HL-60/S4 (cell line): ENCODE results near the gene CGRRF1.

Source experiments
- in situ Hi-C: fragments of 300-500 bp; cut with MboI; formaldehyde crosslinking; loops from 2 replicates; pipeline ENCODE4 v1.14.3; 2022; ENCODE audit warnings: low sequenced_read_pairs

The CGRRF1 gene, protein sequence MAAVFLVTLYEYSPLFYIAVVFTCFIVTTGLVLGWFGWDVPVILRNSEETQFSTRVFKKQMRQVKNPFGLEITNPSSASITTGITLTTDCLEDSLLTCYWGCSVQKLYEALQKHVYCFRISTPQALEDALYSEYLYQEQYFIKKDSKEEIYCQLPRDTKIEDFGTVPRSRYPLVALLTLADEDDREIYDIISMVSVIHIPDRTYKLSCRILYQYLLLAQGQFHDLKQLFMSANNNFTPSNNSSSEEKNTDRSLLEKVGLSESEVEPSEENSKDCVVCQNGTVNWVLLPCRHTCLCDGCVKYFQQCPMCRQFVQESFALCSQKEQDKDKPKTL

GRCh38 chr14:54509546-54510501 is at the start of gene CGRRF1:
TSS of gene CGRRF1 (plus strand) at chr14:54509906. CDS start at chr14:54509960, 54 bp downstream.
- in situ Hi-C loops: no loop called here

DNA sequence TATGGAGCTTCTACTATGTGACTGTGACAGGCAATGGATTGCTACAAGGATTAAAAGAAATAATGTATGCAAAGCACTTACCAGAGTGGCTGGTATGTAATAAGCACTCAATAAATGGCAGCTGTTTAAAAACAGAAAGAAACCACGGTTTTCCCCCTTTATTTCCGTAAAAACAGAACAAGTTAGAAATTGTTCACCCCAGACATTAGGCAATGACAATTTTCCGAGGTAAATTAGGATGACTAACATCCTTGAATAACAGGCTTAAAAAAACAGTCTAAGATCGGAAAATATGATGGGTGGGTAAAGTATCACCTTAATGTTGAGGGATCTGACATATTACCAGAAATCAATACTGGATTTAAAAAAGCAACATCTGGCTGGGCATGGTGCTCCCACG is 47.7 kb upstream of the CGRRF1 start:
- in situ Hi-C loops: no loop called here

- in situ Hi-C loops: no loop called here
Observed at GRCh38 chr14:54465654-54466053, 44.1 kb upstream of the CGRRF1 start.

GRCh38 chr14:54467280-54467679 is 42.4 kb upstream of the CGRRF1 start:
- in situ Hi-C loops: no loop called here

DNA sequence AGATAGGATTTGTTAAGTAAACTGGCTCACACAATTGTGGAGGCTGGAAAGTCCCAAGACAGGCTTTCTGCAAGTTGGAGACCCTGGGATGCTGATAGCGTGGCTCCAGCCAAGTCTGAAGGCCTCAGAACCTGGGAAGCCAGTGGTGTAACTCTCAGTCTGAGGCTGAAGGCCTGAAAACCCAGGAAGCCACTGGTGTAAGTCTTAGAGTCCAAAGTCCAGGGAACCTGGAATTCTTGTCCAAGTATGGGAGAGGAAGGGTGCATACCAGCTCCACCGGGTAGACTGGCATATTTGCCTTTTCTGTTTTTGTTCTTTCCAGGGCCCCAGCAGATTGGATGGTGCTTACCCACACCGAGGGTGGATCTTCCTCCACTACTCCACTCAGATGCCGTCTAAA is 39.0 kb upstream of the CGRRF1 start:
- in situ Hi-C loops: no loop called here

DNA sequence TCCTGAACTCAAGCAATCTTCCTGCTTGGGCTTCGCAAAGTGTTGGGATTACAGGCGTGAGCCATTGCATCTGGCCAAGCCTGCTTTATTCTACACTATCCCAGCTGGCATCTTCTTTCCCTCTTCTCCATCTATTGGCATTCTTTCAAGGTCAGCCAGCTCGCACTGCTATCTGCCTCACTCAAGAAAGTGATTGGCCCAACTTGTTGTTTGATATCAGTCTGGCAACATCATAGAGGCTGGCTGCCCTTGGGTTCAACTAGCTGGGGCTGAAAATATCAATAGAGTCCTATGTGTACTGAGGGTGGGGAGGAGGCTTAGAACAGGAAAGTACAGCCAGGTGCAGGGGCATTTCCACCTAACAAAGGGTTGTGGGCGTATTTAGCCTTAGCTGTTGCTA is 38.1 kb upstream of the CGRRF1 start:
- in situ Hi-C loops: no loop called here

- in situ Hi-C loops: no loop called here
Observed at GRCh38 chr14:54472315-54472714, 37.4 kb upstream of the CGRRF1 start.

GRCh38 chr14:54474232-54474793 is 35.4 kb upstream of the CGRRF1 start:
- in situ Hi-C loops: no loop called here

DNA sequence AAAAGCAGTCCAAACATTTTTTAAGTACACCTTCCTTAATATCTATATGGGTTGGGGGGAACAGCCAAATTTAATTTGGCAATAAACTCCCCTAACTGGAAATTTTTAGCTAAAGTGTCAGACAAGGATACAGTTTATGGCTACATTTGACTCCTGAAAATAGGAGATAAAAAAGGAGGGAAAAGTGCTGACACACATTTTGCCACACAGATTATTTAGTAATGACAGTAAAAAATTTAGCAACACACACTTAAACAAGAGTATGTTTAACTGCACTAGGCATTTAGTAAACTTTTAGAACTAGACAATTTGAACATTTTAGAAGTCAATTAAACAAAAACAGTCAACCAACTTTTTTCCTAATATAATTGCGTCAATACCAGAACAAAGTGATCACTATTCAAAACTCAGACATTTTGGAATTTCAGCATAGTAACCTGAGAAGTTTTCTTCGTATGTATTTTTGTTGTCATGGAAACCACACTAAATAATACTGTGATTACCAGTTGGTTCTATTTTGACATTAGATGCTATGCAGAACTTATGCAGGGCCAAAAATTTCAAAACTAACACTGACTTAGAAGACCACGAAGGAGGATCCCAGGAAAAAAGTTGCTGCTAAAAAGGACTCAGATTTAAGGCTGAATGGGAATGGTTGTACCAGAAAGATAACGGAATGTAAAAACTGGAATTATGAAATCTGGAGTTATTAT is 34.4 kb upstream of the CGRRF1 start:
- in situ Hi-C loops: no loop called here

GRCh38 chr14:54475911-54476310 is 33.8 kb upstream of the CGRRF1 start:
- in situ Hi-C loops: no loop called here

DNA sequence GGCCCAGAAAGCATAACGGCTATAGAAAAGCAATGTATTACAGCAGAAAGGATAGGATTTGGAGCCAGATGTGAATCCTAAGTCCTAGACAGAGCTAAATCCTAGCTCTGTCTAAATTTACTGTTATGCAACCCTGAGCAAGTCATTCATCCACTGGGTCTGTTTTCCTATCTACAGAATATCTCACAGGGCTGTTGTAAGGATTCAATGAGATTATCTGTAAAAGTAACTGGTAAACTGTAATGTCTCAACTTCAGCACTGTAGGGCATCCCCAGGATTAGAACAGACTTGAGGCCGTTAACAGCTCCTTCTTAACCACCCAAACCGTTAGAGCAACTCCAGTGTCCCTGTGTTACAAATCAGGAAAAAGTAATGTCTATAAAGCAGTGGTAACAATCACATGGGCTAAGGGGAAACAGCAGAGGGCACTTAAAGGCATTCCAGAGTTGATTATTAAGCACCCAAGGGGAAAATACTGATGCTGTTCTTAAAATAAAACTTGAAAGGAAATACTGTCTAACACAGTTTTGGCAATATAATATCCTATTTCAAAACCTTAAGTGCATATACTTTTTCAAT is 31.0 kb upstream of the CGRRF1 start:
- in situ Hi-C loops: no loop called here

GRCh38 chr14:54480830-54481562 is 28.7 kb upstream of the CGRRF1 start:
- in situ Hi-C loops: no loop called here

DNA sequence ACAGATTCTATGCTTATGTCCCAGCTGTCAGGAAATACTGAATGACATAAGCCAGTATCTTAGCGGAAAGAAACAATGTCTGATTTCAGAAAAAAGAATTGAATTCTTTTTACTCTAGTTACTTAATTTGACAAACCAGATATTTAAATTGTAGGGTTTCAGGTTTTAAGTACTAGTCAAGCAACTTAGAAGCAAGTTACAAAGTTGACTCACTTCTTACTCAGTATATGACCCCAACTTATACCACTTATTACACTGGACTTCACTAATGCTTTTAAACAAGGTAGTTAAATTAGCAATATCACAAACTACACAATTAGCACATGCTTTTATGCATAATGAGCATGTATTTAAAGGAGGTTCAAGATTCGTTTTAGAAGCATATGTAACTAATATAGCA is 28.0 kb upstream of the CGRRF1 start:
- in situ Hi-C loops: no loop called here

- in situ Hi-C loops: no loop called here
Observed at GRCh38 chr14:54483073-54483745, 26.5 kb upstream of the CGRRF1 start.

DNA sequence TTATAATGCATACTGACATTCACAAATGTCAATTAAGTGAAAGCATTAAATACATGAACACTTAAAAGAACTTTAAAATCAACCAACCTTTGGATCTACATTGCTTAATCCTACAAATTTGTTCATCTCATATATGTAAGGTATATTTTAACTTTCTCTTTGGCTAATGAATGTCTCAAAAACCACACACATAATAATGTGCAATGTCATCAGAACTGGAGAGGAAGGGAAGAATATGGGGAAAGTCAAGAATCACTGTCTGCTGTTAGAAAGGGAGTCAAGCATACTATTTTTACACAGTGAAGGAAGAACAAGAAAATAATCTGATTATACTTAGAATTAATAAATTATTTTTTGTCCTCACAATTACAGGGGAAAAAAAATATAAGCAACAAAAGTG is 25.9 kb upstream of the CGRRF1 start:
- in situ Hi-C loops: no loop called here

- in situ Hi-C loops: no loop called here
Observed at GRCh38 chr14:54486685-54487084, 23.0 kb upstream of the CGRRF1 start.

DNA sequence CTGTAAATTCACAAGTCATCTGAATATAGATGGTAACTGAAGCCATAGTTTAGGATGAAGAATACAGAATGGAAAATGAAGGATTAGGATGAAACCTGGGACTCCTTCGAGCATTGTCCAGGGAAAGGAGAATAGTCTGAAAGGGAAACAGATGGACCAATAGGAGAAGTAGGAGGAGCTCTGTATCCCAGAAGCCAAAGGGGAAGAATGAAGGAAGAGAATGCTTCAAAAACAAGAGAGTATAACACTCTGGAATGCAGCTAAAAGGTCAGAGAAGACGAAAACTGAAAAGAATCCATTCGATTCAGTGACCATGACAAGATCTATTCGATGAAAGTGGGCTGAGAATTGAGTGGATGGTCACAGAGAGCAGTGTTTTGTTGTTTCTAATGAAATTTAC is 21.9 kb upstream of the CGRRF1 start:
- in situ Hi-C loops: no loop called here

DNA sequence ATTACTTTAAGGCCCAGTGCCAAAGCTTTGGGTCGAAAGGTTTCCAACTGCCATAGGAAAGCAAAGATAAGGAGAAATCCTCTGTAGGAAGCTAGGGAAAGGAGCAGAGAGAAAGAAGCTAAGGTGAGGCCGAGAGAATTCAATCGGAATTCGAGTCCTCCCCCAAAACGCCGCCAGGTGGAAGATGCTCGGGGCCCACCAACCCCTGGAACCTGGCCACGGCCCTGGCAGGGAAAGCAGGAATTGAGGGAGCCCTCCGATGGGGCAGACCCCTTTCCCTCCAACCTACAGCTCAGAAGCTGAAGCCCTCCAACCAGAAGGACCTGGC is 21.4 kb upstream of the CGRRF1 start:
- in situ Hi-C loops: no loop called here

DNA sequence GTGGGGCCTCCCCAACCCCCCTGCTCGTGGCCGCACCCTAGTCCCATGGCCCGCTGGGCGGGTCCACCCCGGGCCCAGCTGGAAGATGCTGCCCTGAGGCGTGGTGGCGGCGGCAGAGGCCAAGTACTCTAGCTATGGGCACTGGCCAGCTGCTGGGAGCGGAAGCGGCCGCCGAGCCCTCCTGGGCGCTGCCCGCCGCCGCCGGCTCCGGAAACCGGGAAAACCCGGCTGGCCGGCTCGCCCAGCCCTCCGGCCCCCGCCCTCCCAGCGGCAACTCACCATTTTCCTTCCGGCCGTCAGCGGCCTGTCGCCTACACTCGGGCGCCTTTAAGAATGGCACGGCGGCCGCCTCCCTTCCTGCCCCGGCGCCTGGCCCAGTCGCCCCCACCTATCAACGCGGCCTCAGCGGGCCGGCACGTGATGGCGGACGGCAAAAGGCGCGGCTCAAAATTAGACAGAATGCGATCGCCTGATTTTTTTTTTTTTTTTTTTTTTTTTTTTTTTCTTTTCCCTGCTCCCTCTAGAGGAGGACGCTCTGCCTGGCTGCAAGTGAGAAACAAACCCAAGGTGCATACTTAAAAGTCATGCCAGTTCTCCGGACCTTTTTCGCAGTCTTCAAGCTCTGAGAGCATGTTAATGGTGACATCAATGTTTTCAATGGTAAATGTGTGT is 20.9 kb upstream of the CGRRF1 start, which contains the start of gene GMFB:
GMFB (minus strand) TSS at position 335 of the 672 bp plus-strand sequence; CDS start at position 282, 53 bp downstream.
- in situ Hi-C loops: no loop called here
